Fibroblast of lung (primary cell): ENCODE data around the gene KCMF1. TPM values are rescaled to one million over a fixed set of nuclear protein-coding genes. Genes with fewer than 3 reads are reported as not detected.

ENCODE experiments used
- DNase-seq, 2 donors: peaks; one replicate each; pipeline versions ENCODE4 v3.0.0 to v3.0.0-alpha.2; 2010; ENCODE audit warnings: low read depth in 2 of 2
- H2AFZ ChIP-seq: 2 replicates; pipeline ENCODE4 v1.5.1; 2012; ENCODE audit warnings: low read length, control low read depth, inconsistent platforms
- H3K27ac ChIP-seq: 2 replicates; pipeline ENCODE4 v1.5.1; 2011; ENCODE audit warnings: low read length, control low read depth; ENCODE audit not compliant: insufficient read depth
- H3K27me3 ChIP-seq: 2 replicates; pipeline ENCODE4 v1.5.1; 2011; ENCODE audit warnings: mild to moderate bottlenecking, low read length; ENCODE audit not compliant: control insufficient read depth, insufficient read depth
- H3K36me3 ChIP-seq: 2 replicates; pipeline ENCODE4 v1.5.1; 2011; ENCODE audit warnings: low read length; ENCODE audit not compliant: control insufficient read depth, insufficient read depth
- H3K4me1 ChIP-seq: 2 replicates; pipeline ENCODE4 v1.5.1; 2011; ENCODE audit warnings: low read length; ENCODE audit not compliant: control insufficient read depth, insufficient read depth; ENCODE audit errors: extremely low read depth
- H3K4me2 ChIP-seq: 2 replicates; pipeline ENCODE4 v1.5.1; 2011; ENCODE audit warnings: low read length, control low read depth; ENCODE audit not compliant: insufficient read depth; ENCODE audit errors: extremely low read depth
- H3K4me3 ChIP-seq, 4 experiments: fragments of 200-600 bp in 1 of 4; sonication (generic) in 1 of 4; replicated peaks in 1 of 4; 2 replicates each; pipeline ENCODE4 v1.5.1; 2011 to 2016; ENCODE audit warnings: low read length in 4 of 4, low read depth in 3 of 4, mild to moderate bottlenecking in 3 of 4, control low read depth in 2 of 4, inconsistent platforms in 1 of 4, mixed read lengths in 1 of 4; ENCODE audit not compliant: insufficient read depth in 1 of 4; ENCODE audit errors: control extremely low read depth in 1 of 4
- H3K79me2 ChIP-seq: 2 replicates; pipeline ENCODE4 v1.5.1; 2012; ENCODE audit warnings: mild to moderate bottlenecking, low read length, inconsistent platforms; ENCODE audit not compliant: control insufficient read depth, insufficient read depth
- H3K9ac ChIP-seq: 2 replicates; pipeline ENCODE4 v1.5.1; 2011; ENCODE audit warnings: mild to moderate bottlenecking, low read length, control low read depth; ENCODE audit not compliant: insufficient read depth
- H3K9me3 ChIP-seq: 2 replicates; pipeline ENCODE4 v1.5.1; 2012; ENCODE audit warnings: low read depth, low read length; ENCODE audit not compliant: control insufficient read depth, insufficient read depth
- H4K20me1 ChIP-seq: 2 replicates; pipeline ENCODE4 v1.5.1; 2011; ENCODE audit warnings: low read length; ENCODE audit not compliant: control insufficient read depth, insufficient read depth; ENCODE audit errors: extremely low read depth
- CTCF ChIP-seq, 2 donors: IDR thresholded peaks in 1 of 2; conservative IDR thresholded peaks in 1 of 2; 1 replicate in 1 of 2; 2 replicates in 1 of 2; pipeline ENCODE4 v1.5.1; 2011 to 2012; ENCODE audit warnings: low read length in 2 of 2, control low read depth in 1 of 2, inconsistent platforms in 1 of 2, low read depth in 1 of 2, mild to moderate bottlenecking in 1 of 2
- EZH2 ChIP-seq: IDR thresholded peaks from 2 replicates; pipeline ENCODE4 v1.5.1; 2012; ENCODE audit warnings: low read length, control low read depth, mild to moderate bottlenecking; ENCODE audit errors: missing control alignments
- polyA plus RNA-seq, 2 donors: library from polyadenylated mRNA; depleted of rRNA in 1 of 2; stranded (reverse) in 1 of 2; unstranded in 1 of 2; fragments of >200 nt; gene quantifications; 2 replicates each; pipeline ENCODE4 v1.2.1, GENCODE V29; 2011 to 2012; ENCODE audit warnings: missing spikeins in 1 of 2
- total RNA-seq: library from RNA; depleted of rRNA; stranded (reverse); fragments of >200 nt; gene quantifications from 2 replicates; pipeline ENCODE4 v1.2.1, GENCODE V29; 2014

KCMF1 gene
- total and polyA plus RNA-seq, 2 donors (not counting 1 experiment from before 2014, with no cell fraction given): 61.8 to 120 TPM

- Histone ChIP-seq H4K20me1 (peaks cover 4% of the 10 kb centered on the region), H3K36me3 (no peaks in the 10 kb centered on the region), H3K27ac (no peak overlapping the region), H3K9ac (no peak overlapping the region), H3K4me2 (no peak overlapping the region), H3K79me2 (peaks cover 84% of the 10 kb centered on the region), H3K27me3 (no peaks in the 10 kb centered on the region), H3K4me3 (no peak overlapping the region), H2AFZ (no peak overlapping the region), H3K9me3 (no peaks in the 10 kb centered on the region), H3K4me1 (peaks cover 11% of the 10 kb centered on the region)
- DNase-seq: no peak
- TF ChIP-seq CTCF (conservative IDR thresholded peaks at IDR 0.05 in 1 of 2, IDR thresholded peaks at IDR 0.05 in 1 of 2; ENCODE audit: low read depth in 1 of 2, low read length in 2 of 2): no peak
- no peak for TF ChIP-seq EZH2
Measured at GRCh38 chr2:84989927-84990326, 19.0 kb downstream of the KCMF1 start.

- no peak overlapping the region for H3K9ac ChIP-seq
- H3K4me1 ChIP-seq: peaks cover 14% of the 10 kb centered on the region
- no peaks in the 10 kb centered on the region for H3K36me3 ChIP-seq
- H3K79me2 ChIP-seq: peaks cover 84% of the 10 kb centered on the region
- H3K27me3 ChIP-seq: no peaks in the 10 kb centered on the region
- TF ChIP-seq CTCF (conservative IDR thresholded peaks at IDR 0.05 in 1 of 2, IDR thresholded peaks at IDR 0.05 in 1 of 2; ENCODE audit: low read depth in 1 of 2, low read length in 2 of 2): no peak
- no peak for TF ChIP-seq EZH2
- peaks cover 4% of the 10 kb centered on the region for H4K20me1 ChIP-seq
- no peak overlapping the region for H3K4me3 ChIP-seq
- no peak overlapping the region for H2AFZ ChIP-seq
- peak; percentile 83 to 94 for DNase-seq
- peak overlapping the region; percentile 64 for H3K27ac ChIP-seq
- peak overlapping the region; percentile 38 for H3K4me2 ChIP-seq
- H3K9me3 ChIP-seq: no peaks in the 10 kb centered on the region
Measured at GRCh38 chr2:84991404-84992160, 20.6 kb downstream of the KCMF1 start.

- Histone ChIP-seq H3K4me2 (peak overlapping the region; percentile 54), H3K79me2 (peaks cover 80% of the 10 kb centered on the region)
Measured at GRCh38 chr2:84995826-84996225, 24.9 kb downstream of the KCMF1 start.

More at GRCh38 chr2:84995826-84996225, 24.9 kb downstream of the KCMF1 start:
- H2AFZ ChIP-seq: no peak overlapping the region
- no peak for TF ChIP-seq CTCF (conservative IDR thresholded peaks at IDR 0.05 in 1 of 2, IDR thresholded peaks at IDR 0.05 in 1 of 2; ENCODE audit: low read depth in 1 of 2, low read length in 2 of 2)
- TF ChIP-seq EZH2: no peak
- no peaks in the 10 kb centered on the region for H3K9me3 ChIP-seq
- H3K36me3 ChIP-seq: no peaks in the 10 kb centered on the region
- H3K27me3 ChIP-seq: no peaks in the 10 kb centered on the region
- no peak overlapping the region for H3K27ac ChIP-seq
- H4K20me1 ChIP-seq: peaks cover 4% of the 10 kb centered on the region
- no peak for DNase-seq
- no peak overlapping the region for H3K4me3 ChIP-seq
- peaks cover 11% of the 10 kb centered on the region for H3K4me1 ChIP-seq
- H3K9ac ChIP-seq: no peak overlapping the region
